KG1 (cell line): ENCODE results near the gene HEXB.
"Not testable (repeated sequence)": the region's sequence is repeated elsewhere in the genome, so short reads cannot be mapped to it uniquely, and the experiment has no call there.

ENCODE experiments used
- DNase-seq: peaks from one replicate; lab custom pipeline; 2025; lab: John Stamatoyannopoulos, UW

HEXB gene

GRCh38 chr5:74659172-74659571 is 25.9 kb upstream of the HEXB start:
- DNase-seq, result no peak

GRCh38 chr5:74660140-74660539 is 24.9 kb upstream of the HEXB start:
- no peak for DNase-seq

- DNase-seq, result no peak
These were observed 24.2 kb upstream of the HEXB start for GRCh38 chr5:74660873-74661272.

- no peak for DNase-seq
These were observed 20.5 kb upstream of the HEXB start for GRCh38 chr5:74664551-74664950.

GRCh38 chr5:74665273-74665672 is 19.8 kb upstream of the HEXB start:
- no peak for DNase-seq

GRCh38 chr5:74665816-74666215 is 19.2 kb upstream of the HEXB start:
- DNase-seq, result no peak

GRCh38 chr5:74667396-74667795 is 17.6 kb upstream of the HEXB start:
- no peak for DNase-seq

- no peak for DNase-seq
These were observed 15.2 kb upstream of the HEXB start for GRCh38 chr5:74669821-74670220.

GRCh38 chr5:74670396-74671038 is 14.5 kb upstream of the HEXB start:
- DNase-seq, result no peak

GRCh38 chr5:74672215-74672877 is 12.7 kb upstream of the HEXB start:
- DNase-seq, result no peak

- no peak for DNase-seq
These were observed 11.8 kb upstream of the HEXB start for GRCh38 chr5:74673011-74673790.

GRCh38 chr5:74676466-74676865 is 8.6 kb upstream of the HEXB start:
- not testable (repeated sequence) for DNase-seq

- not testable (repeated sequence) for DNase-seq
These were observed 6.9 kb upstream of the HEXB start for GRCh38 chr5:74678123-74678522.

GRCh38 chr5:74679300-74679699 is 5.7 kb upstream of the HEXB start:
- not testable (repeated sequence) for DNase-seq

- no peak for DNase-seq
These were observed 5.1 kb upstream of the HEXB start for GRCh38 chr5:74679966-74680365.

- DNase-seq, result no peak
These were observed 1.1 kb downstream of the HEXB start for GRCh38 chr5:74685979-74686631.

GRCh38 chr5:74686962-74687751 is 2.1 kb downstream of the HEXB start:
- DNase-seq, result no peak

GRCh38 chr5:74693191-74693590 is 8.2 kb downstream of the HEXB start:
- DNase-seq, result no peak

GRCh38 chr5:74717596-74717995 is 32.6 kb downstream of the HEXB start:
- DNase-seq, result no peak

- DNase-seq, result no peak
These were observed 37.2 kb downstream of the HEXB start for GRCh38 chr5:74722271-74722670.

GRCh38 chr5:74725331-74725730 is 40.3 kb downstream of the HEXB start:
- no peak for DNase-seq

GRCh38 chr5:74736759-74737158 is 51.7 kb downstream of the HEXB start:
- no peak for DNase-seq
